ENCODE data around the gene SMTNL1.
"Not testable (repeated sequence)": the region's sequence is repeated elsewhere in the genome, so short reads cannot be mapped to it uniquely, and the experiment has no call there.

The SMTNL1 gene

GRCh38 chr11:57508341-57509170 is 28.8 kb upstream of the SMTNL1 start:
- DNase-seq, result no peak

DNA sequence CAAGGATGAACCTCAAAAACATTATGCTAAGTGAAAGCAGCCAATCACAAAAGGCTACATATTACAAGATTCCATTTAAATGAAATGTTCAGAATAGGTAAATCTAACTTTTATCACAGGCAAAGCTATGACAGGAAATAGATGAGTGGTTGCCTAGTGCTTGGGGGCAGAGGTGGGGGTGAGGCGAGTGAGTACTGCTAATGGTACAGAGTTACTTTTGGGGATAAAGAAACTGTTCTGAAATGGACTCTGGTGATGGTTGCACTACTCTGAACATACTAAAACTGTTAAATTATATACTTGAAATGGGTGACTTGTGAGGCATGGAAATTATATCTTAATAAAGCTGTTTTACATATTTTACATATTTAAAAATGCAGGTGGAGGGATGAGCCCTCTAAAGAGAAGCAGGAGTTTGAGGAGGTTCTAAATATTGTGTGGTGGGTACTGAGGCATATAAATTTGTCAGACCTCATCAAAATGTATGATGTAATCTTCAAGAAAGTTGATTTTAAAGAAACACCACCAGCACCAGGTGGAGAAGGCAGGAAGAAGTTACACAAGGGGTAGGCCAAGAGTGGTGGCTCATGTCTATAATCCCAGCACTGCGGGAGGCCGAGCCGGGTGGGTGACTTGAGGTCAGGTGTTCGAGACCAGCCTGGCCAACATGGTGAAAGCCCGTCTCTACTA is 25.5 kb upstream of the SMTNL1 start:
- DNase-seq, result no peak

- DNase-seq, result no peak
These were observed 24.5 kb upstream of the SMTNL1 start for GRCh38 chr11:57512646-57513451.

DNA sequence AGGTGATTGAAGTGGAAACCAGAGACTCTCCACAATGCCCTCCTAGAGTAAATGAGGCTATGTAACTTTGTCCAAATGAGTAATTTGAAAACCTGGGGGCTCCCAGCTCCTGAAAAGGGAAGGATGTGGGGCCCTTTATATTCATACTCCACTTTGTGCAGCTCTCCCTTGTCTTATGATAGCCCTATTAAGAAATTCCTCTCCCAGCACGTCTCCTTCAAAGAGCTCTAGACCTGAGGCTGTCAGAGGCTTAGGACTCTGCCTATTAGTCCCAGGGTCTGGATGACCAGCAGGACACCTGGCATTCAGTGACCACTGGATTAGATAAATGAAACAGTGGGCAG is 24.0 kb upstream of the SMTNL1 start:
- DNase-seq, result no peak

- no peak for DNase-seq
These were observed 23.4 kb upstream of the SMTNL1 start for GRCh38 chr11:57513911-57514537.

GRCh38 chr11:57514538-57515331 is 22.7 kb upstream of the SMTNL1 start:
- peak; percentile 57 for DNase-seq

DNA sequence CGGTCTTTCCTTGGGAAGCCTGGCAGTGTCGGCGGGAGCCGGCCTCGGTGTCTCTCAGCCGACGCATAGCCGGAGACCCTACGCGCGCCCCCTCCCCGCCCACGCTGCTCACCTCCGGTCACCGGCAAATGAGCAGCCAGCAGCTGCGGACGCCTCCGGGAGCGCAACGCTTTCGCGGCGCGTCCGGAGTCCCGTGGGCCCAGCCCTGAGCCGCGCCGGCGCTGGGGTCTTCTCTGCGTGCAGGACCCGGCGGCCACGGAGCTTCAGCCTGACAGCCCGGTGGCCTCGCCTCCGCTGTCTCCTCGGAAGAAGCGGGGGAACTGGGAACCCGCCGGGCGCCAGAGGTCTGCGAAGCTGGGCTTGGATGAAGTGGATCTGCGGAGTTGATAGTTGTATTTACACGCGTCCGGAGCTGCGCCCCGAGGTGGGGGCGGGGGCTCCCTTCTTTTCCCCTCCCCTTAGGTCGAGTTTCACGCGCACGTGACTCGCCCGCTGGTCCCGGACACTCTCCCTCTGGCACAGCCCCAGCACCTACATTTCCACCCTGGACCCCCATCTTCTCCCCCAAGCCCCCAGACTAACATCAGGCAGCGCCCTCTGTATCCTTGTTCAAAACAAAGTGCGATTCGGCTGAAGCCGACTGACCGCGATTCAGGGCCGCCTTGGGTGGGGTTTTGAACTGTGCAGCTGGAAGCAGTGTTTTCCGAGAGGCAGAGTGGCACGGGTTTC is 21.9 kb upstream of the SMTNL1 start, which contains the start of gene SLC43A1:
SLC43A1 (minus strand) TSS at position 371 of the 729 bp plus-strand sequence. CDS start 1,591 bp downstream, outside the sequence.
- peak; percentile 57 for DNase-seq

- no peak for DNase-seq
These were observed 21.3 kb upstream of the SMTNL1 start for GRCh38 chr11:57516061-57516443.

DNA sequence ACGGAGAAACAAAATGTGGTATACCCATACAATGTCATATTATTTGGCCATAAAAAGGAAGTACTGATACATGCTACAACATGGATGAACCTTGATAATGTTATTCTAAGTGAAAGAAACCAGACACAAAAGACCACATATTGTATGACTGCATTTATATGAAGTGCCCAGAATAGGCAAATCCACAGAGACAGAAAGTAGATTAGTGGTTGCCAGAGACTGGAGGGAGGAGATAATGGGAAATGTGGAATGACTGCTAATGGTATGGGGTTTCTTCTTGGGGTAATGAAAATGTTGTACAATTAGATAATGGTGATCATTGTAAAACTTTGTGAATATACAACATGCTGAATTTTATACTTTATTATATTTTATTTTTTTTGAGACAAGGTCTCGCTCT is 16.3 kb upstream of the SMTNL1 start:
- DNase-seq, result no peak

- no peak for DNase-seq
These were observed 14.0 kb upstream of the SMTNL1 start for GRCh38 chr11:57523419-57523818.

DNA sequence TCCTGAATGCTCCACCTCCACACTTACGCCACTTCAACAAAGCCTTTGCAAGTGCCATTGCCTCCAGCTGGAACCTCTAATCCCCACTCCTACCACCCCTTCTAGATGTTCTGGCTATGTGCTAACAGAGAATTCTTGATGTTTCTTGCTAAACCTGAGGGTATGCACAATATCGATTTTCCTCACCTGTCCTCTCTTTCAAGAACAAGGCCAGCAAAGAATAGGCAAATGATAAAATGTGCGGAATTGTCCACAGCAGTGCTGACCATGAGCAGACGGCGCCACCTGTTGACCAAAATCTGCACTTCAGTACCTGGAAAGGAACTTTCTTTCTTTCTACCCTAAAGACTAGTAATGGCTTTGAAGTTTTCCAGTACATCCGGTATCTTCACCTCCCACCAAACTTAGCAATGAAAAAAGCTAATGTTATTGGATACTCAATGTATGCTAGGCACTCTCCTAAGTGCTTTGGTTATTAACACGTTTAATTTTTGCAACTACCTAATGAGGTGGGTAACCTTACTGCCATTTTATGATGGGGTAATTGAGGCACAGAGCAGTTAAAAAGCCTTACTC is 10.3 kb upstream of the SMTNL1 start:
- DNase-seq, result peak; percentile 69

DNA sequence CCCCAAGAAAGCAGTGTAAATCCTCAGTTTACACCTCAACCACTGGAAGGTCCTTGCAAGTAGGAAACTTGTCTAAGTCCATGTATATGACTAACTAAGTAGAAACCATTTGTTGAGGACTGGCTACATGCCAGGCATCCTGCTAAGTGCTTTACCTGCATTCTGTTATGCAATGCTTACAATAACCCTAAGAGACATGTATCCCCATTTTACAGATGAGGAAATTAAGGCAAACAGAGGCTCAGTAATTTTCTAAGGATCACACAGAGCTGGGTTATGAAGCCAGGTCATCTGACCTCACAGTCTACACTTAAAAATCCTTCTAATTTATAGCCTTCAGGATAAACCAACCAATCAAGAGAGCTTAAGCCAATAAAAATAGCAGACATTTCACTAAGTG is 8.4 kb upstream of the SMTNL1 start:
- no peak for DNase-seq

GRCh38 chr11:57530215-57530595 is 7.2 kb upstream of the SMTNL1 start:
- DNase-seq, result no peak

GRCh38 chr11:57530596-57531507 is 6.5 kb upstream of the SMTNL1 start, which contains the start of gene TIMM10:
TIMM10 (minus strand) TSS chr11:57530754; CDS start chr11:57530189, 565 bp downstream.
- peak; percentile 79 for DNase-seq

GRCh38 chr11:57534449-57534848 is 2.9 kb upstream of the SMTNL1 start:
- DNase-seq, result not testable (repeated sequence)

- no peak for DNase-seq
These were observed 1.9 kb downstream of the SMTNL1 start for GRCh38 chr11:57539342-57539741.

GRCh38 chr11:57541169-57541568 is 3.8 kb downstream of the SMTNL1 start:
- DNase-seq, result no peak

DNA sequence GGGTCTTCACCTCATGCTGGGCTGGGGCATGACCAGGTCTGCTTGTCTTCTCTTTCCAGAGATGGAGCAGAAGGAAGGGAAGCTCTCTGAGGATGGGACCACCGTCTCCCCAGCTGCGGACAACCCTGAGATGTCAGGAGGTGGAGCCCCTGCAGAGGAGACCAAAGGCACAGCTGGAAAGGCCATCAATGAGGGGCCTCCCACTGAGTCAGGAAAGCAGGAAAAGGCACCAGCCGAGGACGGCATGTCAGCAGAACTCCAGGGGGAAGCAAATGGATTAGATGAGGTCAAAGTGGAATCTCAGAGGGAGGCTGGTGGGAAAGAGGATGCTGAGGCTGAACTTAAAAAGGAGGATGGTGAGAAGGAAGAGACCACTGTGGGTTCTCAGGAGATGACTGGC is 5.2 kb downstream of the SMTNL1 start:
- no peak for DNase-seq

- DNase-seq, result no peak
These were observed 6.2 kb downstream of the SMTNL1 start for GRCh38 chr11:57543593-57543992.

DNA sequence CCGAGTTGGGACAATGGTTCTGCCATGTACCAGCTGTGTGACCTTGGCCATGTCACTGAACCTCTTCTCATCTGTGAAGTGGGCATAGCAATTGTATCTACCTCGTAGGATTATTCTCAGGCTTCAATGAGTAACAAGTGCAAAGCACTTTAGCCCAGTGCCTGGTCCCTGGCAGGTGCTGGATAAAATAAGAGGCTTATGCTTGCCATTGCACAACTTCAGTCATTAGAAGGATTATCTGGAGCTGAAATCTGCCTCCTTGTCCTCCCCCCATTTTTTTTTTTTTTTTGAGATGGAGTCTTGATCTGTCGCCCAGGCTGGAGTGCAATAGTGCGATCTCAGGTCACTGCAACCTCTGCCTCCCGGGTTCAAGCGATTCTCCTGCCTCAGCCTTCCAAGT is 7.2 kb downstream of the SMTNL1 start:
- DNase-seq, result no peak
